Osteocyte (in vitro differentiated cells): ENCODE results near the gene ZMIZ1. TPM values are rescaled to one million over a fixed set of nuclear protein-coding genes. Genes with fewer than 3 reads are reported as not detected.

Experiments used
- DNase-seq: peaks from one replicate; pipeline ENCODE4 v3.0.0; 2021; ENCODE audit warnings: mixed read lengths; ENCODE audit not compliant: unreplicated experiment; ENCODE audit errors: extremely low spot score
- H3K27ac Mint-ChIP-seq: one replicate; pipeline ENCODE4 v1.8.0; 2021; ENCODE audit warnings: mild to moderate bottlenecking, mixed read lengths; ENCODE audit not compliant: unreplicated experiment
- H3K27me3 Mint-ChIP-seq: one replicate; pipeline ENCODE4 v1.8.0; 2021; ENCODE audit warnings: mixed read lengths; ENCODE audit not compliant: unreplicated experiment
- H3K36me3 Mint-ChIP-seq: one replicate; pipeline ENCODE4 v1.8.0; 2021; ENCODE audit warnings: mixed read lengths; ENCODE audit not compliant: unreplicated experiment
- H3K4me1 Mint-ChIP-seq: one replicate; pipeline ENCODE4 v1.8.0; 2021; ENCODE audit warnings: mixed read lengths; ENCODE audit not compliant: unreplicated experiment
- H3K4me3 Mint-ChIP-seq: one replicate; pipeline ENCODE4 v1.8.0; 2021; ENCODE audit warnings: mild to moderate bottlenecking, moderate library complexity, mixed read lengths; ENCODE audit not compliant: unreplicated experiment
- H3K9me3 Mint-ChIP-seq: one replicate; pipeline ENCODE4 v1.8.0; 2021; ENCODE audit warnings: mixed read lengths; ENCODE audit not compliant: unreplicated experiment
- total RNA-seq: library from RNA; stranded (reverse); gene quantifications from 2 replicates; pipeline ENCODE4 v1.2.1, GENCODE V29; 2021
- TF ChIP-seq, protein P1 (sequence below): fragments of 200-600 bp; sonication (generic); IDR thresholded peaks from 2 replicates; pipeline ENCODE4 v1.5.0; 2021; ENCODE audit warnings: antibody characterized with exemption, mild to moderate bottlenecking, moderate library complexity

Gene ZMIZ1
- total RNA-seq, 1 donor from 2014 or later = 90.5 TPM

DNA sequence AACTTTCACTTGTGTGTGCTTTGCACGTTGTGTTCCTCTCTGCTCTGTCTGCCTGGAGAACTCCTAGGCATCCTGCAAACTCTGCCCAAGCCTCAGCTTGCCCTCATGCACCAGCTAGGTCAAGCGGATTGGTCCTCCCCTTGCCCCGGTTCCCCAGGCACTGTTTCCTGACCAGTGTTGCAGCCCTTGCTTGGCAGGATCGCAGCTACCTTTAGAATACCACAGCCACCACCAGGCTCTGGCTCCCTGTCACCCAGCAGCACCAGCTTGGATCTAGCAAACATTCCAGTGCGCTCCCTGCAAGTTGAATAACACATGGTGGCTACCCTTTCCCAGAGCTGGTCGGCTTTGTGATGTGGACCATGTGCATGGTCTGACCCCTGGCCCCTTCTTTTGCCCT lies 19.0 kb downstream of the ZMIZ1 start:
- peaks cover 55% of the 10 kb centered on the region for H3K4me1 Mint-ChIP-seq
- no peak overlapping the region for H3K27ac Mint-ChIP-seq
- TF ChIP-seq, protein P1, sequence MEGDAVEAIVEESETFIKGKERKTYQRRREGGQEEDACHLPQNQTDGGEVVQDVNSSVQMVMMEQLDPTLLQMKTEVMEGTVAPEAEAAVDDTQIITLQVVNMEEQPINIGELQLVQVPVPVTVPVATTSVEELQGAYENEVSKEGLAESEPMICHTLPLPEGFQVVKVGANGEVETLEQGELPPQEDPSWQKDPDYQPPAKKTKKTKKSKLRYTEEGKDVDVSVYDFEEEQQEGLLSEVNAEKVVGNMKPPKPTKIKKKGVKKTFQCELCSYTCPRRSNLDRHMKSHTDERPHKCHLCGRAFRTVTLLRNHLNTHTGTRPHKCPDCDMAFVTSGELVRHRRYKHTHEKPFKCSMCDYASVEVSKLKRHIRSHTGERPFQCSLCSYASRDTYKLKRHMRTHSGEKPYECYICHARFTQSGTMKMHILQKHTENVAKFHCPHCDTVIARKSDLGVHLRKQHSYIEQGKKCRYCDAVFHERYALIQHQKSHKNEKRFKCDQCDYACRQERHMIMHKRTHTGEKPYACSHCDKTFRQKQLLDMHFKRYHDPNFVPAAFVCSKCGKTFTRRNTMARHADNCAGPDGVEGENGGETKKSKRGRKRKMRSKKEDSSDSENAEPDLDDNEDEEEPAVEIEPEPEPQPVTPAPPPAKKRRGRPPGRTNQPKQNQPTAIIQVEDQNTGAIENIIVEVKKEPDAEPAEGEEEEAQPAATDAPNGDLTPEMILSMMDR = no peak
- DNase-seq = no peak
- H3K27me3 Mint-ChIP-seq = no peaks in the 10 kb centered on the region
- H3K4me3 Mint-ChIP-seq = no peak overlapping the region
- H3K36me3 Mint-ChIP-seq = peaks cover 2% of the 10 kb centered on the region
- H3K9me3 Mint-ChIP-seq = no peaks in the 10 kb centered on the region

DNA sequence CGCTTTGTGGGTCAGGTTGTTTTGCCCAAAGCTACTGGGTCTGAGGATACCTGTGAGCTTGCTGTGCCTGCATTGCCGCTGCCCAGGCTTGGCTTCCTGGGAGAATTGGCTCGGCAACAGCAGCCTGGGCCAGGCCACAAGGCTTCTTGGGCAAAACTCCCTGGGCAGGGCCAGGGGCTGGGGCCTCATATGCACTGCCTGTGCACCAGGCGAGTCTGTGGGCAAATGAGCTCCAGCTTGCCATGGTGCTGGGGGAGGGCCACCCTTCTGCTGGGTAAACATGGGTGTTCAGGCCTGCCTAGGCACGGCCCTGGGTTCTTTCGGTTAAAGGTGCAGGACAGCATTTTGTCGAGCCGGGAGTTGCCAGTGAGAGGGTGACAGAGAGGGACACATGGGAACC lies 19.4 kb downstream of the ZMIZ1 start:
- H3K4me3 Mint-ChIP-seq = no peak overlapping the region
- DNase-seq = no peak
- no peak overlapping the region for H3K27ac Mint-ChIP-seq
- H3K36me3 Mint-ChIP-seq = peaks cover 2% of the 10 kb centered on the region
- TF ChIP-seq, protein P1 = no peak
- H3K9me3 Mint-ChIP-seq = no peaks in the 10 kb centered on the region
- H3K4me1 Mint-ChIP-seq = peaks cover 52% of the 10 kb centered on the region
- H3K27me3 Mint-ChIP-seq = no peaks in the 10 kb centered on the region

DNA sequence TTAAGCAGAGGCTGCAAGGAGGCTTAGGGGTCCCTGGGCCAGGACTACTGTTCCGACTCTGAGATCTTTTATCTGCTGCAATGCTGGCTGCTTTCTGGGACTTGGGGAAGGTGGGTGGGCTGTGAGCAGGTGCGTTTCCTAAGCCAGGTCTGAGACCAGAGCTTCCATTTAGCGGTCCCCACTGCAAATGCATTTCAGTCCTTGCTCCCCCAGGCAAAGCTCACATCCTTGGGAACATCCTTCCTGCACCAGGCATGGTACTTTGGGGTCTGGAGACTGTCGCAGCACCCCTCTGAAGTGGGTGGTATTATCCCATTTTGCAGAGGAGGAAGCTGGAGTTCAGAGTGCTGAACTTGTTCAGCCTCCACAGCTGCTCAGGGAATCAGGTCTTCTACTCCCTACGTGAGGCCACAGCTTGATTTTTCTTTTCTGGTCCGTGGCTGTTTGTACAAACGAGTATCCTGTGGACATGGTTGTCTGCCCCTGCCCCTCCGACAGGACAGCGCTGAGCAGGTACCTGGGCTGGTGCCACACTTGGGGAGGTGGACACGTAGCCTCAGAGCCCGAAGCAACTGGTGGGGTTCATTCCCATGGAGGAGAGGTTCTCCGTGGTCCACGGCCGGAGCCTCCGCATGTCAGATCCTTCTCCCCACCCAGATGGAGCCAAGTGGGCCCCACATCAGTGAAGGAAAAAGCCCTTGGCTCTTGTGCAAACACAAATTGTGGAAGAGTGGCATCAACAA lies 20.0 kb downstream of the ZMIZ1 start:
- Mint-ChIP-seq H3K4me1 (peaks cover 49% of the 10 kb centered on the region), H3K4me3 (no peak overlapping the region), H3K9me3 (no peaks in the 10 kb centered on the region), H3K27me3 (no peaks in the 10 kb centered on the region), H3K27ac (no peak overlapping the region), H3K36me3 (peaks cover 2% of the 10 kb centered on the region)
- TF ChIP-seq, protein P1 = no peak
- no peak for DNase-seq

DNA sequence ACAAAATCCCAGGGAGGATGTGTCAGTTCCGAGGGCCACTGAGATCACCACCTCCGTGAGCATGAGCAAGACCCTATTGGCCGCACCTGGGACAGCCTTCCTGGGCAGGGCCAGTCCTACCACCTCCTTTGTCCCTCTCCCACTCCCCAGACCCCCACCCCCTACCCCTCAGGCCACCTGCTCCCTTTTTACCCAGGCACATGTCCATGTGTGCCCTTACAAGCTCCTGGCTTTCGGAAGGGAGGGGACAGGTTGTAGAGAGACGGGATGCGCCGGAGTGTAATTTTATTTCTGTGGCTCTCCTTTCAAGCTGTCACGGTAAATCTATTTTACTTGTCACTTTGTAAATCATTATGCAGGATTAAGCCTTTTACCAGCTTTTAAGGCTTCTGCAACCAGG lies 20.9 kb downstream of the ZMIZ1 start:
- DNase-seq = no peak
- Mint-ChIP-seq H3K9me3 (no peaks in the 10 kb centered on the region), H3K36me3 (peaks cover 2% of the 10 kb centered on the region), H3K4me1 (peaks cover 48% of the 10 kb centered on the region), H3K27ac (no peak overlapping the region), H3K27me3 (no peaks in the 10 kb centered on the region), H3K4me3 (no peak overlapping the region)
- TF ChIP-seq, protein P1 = no peak

DNA sequence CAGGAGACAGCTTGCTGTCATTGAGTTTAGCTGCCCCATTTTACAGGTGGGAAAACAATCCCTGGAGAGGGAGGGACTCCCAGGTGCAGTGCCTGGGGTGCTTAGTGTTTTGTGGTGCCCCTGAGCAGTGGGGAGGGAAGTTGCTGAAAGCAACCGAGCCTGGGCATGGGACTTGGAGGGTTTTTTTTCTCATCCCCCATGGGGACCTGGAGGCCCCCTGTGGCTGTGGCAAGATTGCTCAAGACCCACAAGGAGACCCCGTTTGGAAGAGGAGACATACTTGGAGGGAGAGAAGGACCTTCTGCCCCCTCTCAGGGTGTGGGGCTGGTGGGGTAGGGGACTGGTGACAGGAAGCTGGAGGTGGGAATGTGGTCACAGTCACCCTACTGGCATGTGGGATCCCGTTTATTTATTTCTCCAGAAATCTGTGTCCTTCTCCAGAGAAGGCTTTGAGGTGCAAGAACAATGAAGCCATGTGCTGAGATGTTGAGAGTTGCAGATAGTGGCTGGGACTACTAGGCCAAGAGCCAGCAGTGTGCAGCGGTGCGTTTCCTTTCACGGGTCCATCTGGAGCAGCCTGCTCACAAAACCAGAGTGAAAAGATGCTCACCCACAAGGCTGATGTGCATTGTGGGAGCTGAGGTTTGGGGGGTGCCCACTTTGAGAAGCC lies 21.5 kb downstream of the ZMIZ1 start:
- H3K9me3 Mint-ChIP-seq = no peaks in the 10 kb centered on the region
- no peaks in the 10 kb centered on the region for H3K27me3 Mint-ChIP-seq
- H3K36me3 Mint-ChIP-seq = peaks cover 2% of the 10 kb centered on the region
- H3K27ac Mint-ChIP-seq = no peak overlapping the region
- H3K4me1 Mint-ChIP-seq = peaks cover 46% of the 10 kb centered on the region
- no peak for DNase-seq
- H3K4me3 Mint-ChIP-seq = no peak overlapping the region
- TF ChIP-seq, protein P1 = no peak
